Small intestine (tissue), 7 donors: ENCODE data around the gene CD63. TPM values are rescaled to one million over a fixed set of nuclear protein-coding genes. Genes with fewer than 3 reads are reported as not detected.

Experiments
- DNase-seq, 2 donors: peaks; one replicate each; pipeline versions ENCODE4 v3.0.0 to v3.0.0-alpha.2; 2013
- FAIRE-seq: peaks from 2 replicates; lab custom pipeline; 2012; peaks lifted over from hg19 to GRCh38; lab: Jason Lieb, UNC
- H3K27ac ChIP-seq, 3 donors: one replicate each; pipeline ENCODE4 v1.5.1; 2013; ENCODE audit warnings: low read length in 2 of 3, mild to moderate bottlenecking in 2 of 3, control low read depth in 1 of 3, inconsistent platforms in 1 of 3, low read depth in 1 of 3, moderate library complexity in 1 of 3
- H3K27me3 ChIP-seq, 3 donors: one replicate each; pipeline ENCODE4 v1.6.1; 2013; ENCODE audit warnings: low read length in 3 of 3, inconsistent platforms in 1 of 3; ENCODE audit not compliant: control insufficient read depth in 3 of 3, insufficient read depth in 3 of 3
- H3K36me3 ChIP-seq, 3 donors: one replicate each; pipeline ENCODE4 v1.6.1; 2013; ENCODE audit warnings: low read length in 3 of 3, inconsistent platforms in 1 of 3, low read depth in 1 of 3, mild to moderate bottlenecking in 1 of 3, moderate library complexity in 1 of 3; ENCODE audit not compliant: control insufficient read depth in 3 of 3, insufficient read depth in 2 of 3
- H3K4me1 ChIP-seq, 3 donors: one replicate each; pipeline ENCODE4 v1.6.1; 2013; ENCODE audit warnings: low read length in 2 of 3, inconsistent platforms in 1 of 3, low read depth in 1 of 3, mild to moderate bottlenecking in 1 of 3, moderate library complexity in 1 of 3; ENCODE audit not compliant: control insufficient read depth in 3 of 3, insufficient read depth in 2 of 3
- H3K4me3 ChIP-seq, 3 donors: one replicate each; pipeline ENCODE4 v1.5.1; 2013; ENCODE audit warnings: low read length in 3 of 3, control low read depth in 1 of 3, inconsistent platforms in 1 of 3, low read depth in 1 of 3, mild to moderate bottlenecking in 1 of 3, moderate library complexity in 1 of 3
- H3K9me3 ChIP-seq, 2 donors: one replicate each; pipeline ENCODE4 v1.6.1; 2013; ENCODE audit warnings: low read depth in 1 of 2, low read length in 1 of 2; ENCODE audit not compliant: control insufficient read depth in 2 of 2, insufficient read depth in 1 of 2
- WGBS, 3 donors: extraction: QIAGEN DNeasy Blood & Tissue Kit; methylation state at CpG; one replicate each; pipeline ENCODE4 v1.1.7; 2013; 5-methylcytosine and 5-hydroxymethylcytosine counted together
- polyA plus RNA-seq, 4 donors: library from polyadenylated mRNA; stranded (reverse) in 3 of 4; unstranded in 1 of 4; fragments of 200-250 nt in 3 of 4; fragments of 120-200 nt in 1 of 4; gene quantifications; one replicate each; pipeline versions ENCODE4 v1.2.1 to v1.2.3, GENCODE V29; 2013
- donor health status: healthy with polysubstance abuse.
- donor health status: control.
- donor health status: control.
- donor health status: Bipolar disorder and iron deficiency.
- donor health status: healthy.

CD63 gene
- polyA plus RNA-seq, 4 donors, result 561 to 1,127 (median 702) TPM

- Histone ChIP-seq H3K9me3 (no peaks in the 10 kb centered on the region), H3K4me3 (peak overlapping the region in 2 of 3 donors; percentile 50 to 57), H3K27ac (peak overlapping the region in 2 of 3 donors; percentile 73 to 77), H3K36me3 (peaks cover 0 to 25% (median 0%) of the 10 kb centered on the region in 3 donors), H3K27me3 (peaks cover 0 to 3% (median 0%) of the 10 kb centered on the region in 3 donors), H3K4me1 (peaks cover 0 to 15% (median 0%) of the 10 kb centered on the region in 3 donors)
- peak; percentile 95 to 96 for DNase-seq
- 3 to 15% (median 4%) methylated on average over 17 of the region's 17 CpGs for WGBS, 3 donors
- FAIRE-seq, result no peak
Observed at GRCh38 chr12:55681142-55682077, 47.4 kb downstream of the CD63 start.

- WGBS, 3 donors, result 90 to 95% (median 91%) methylated on average over 5 of the region's 5 CpGs
- H3K36me3 ChIP-seq, result peaks cover 0 to 13% (median 0%) of the 10 kb centered on the region in 3 donors
- no peak for DNase-seq
- FAIRE-seq, result no peak
- no peak overlapping the region for H3K27ac ChIP-seq
- peaks cover 0 to 15% (median 0%) of the 10 kb centered on the region in 3 donors for H3K4me1 ChIP-seq
- H3K27me3 ChIP-seq, result peaks cover 0 to 3% (median 0%) of the 10 kb centered on the region in 3 donors
- no peak overlapping the region for H3K4me3 ChIP-seq
- H3K9me3 ChIP-seq, result no peaks in the 10 kb centered on the region
Observed at GRCh38 chr12:55679691-55680090, 49.1 kb downstream of the CD63 start.

GRCh38 chr12:55676707-55677106, 52.1 kb downstream of the CD63 start:
- Histone ChIP-seq H3K9me3 (no peaks in the 10 kb centered on the region), H3K4me3 (no peak overlapping the region), H3K36me3 (no peaks in the 10 kb centered on the region), H3K27ac (no peak overlapping the region), H3K27me3 (peaks cover 0 to 1% (median 0%) of the 10 kb centered on the region in 3 donors), H3K4me1 (peaks cover 0 to 6% (median 0%) of the 10 kb centered on the region in 3 donors)
- DNase-seq, result peak in 1 of 2 donors; percentile 18
- FAIRE-seq, result no peak
- WGBS, 3 donors, result 72 to 84% (median 84%) methylated on average over 6 of the region's 6 CpGs

GRCh38 chr12:55675666-55676065, 53.1 kb downstream of the CD63 start:
- no peak for FAIRE-seq
- peak in 1 of 2 donors; percentile 76 for DNase-seq

More at GRCh38 chr12:55675666-55676065, 53.1 kb downstream of the CD63 start:
- no peaks in the 10 kb centered on the region for H3K36me3 ChIP-seq
- H3K4me1 ChIP-seq, result peaks cover 0 to 5% (median 3%) of the 10 kb centered on the region in 3 donors
- 32 to 68% (median 56%) methylated on average over 8 of the region's 8 CpGs for WGBS, 3 donors
- H3K27me3 ChIP-seq, result no peaks in the 10 kb centered on the region
- H3K9me3 ChIP-seq, result no peaks in the 10 kb centered on the region
- no peak overlapping the region for H3K27ac ChIP-seq
- no peak overlapping the region for H3K4me3 ChIP-seq

Other genes starting within 250 kb of the CD63 start
- gene OR6C68, start 236.6 kb downstream of the CD63 start, polyA plus RNA-seq, result not detected
- gene OR6C4, start 179.4 kb downstream of the CD63 start, polyA plus RNA-seq, result not detected
- gene OR2AP1, start 156.5 kb downstream of the CD63 start, polyA plus RNA-seq, result not detected
- not detected for gene OR10P1, start 92.1 kb downstream of the CD63 start, polyA plus RNA-seq
- 10 to 100 TPM in 3 of 4 donors, 1 to 10 TPM in 1; 6.3 to 81.6 (median 29.6) TPM for gene ITGA7, start 21.1 kb downstream of the CD63 start, polyA plus RNA-seq
- gene BLOC1S1, start 13.0 kb downstream of the CD63 start, polyA plus RNA-seq, result 100 to 1,000 TPM; 177 to 688 (median 434) TPM
- 10 to 100 TPM; 19.2 to 79.8 (median 56.5) TPM for gene RDH5, start 8.6 kb downstream of the CD63 start, polyA plus RNA-seq
- gene GDF11, start 14.1 kb upstream of the CD63 start, polyA plus RNA-seq, result 1 to 10 TPM in 3 of 4 donors, under 1 TPM in 1; 0.22 to 4.2 (median 2.5) TPM
- gene SARNP, start 88.7 kb upstream of the CD63 start, polyA plus RNA-seq, result 10 to 100 TPM; 62.8 to 89.8 (median 75.3) TPM
- gene ORMDL2, start 89.0 kb upstream of the CD63 start, polyA plus RNA-seq, result 10 to 100 TPM; 27.1 to 50.4 (median 33.3) TPM
- gene DNAJC14, start 100.6 kb upstream of the CD63 start, polyA plus RNA-seq, result 10 to 100 TPM; 12.7 to 31.5 (median 19.2) TPM
- 1 to 10 TPM in 2 of 4 donors, under 1 TPM in 1, not detected in 1; 0.54 to 4.1 (median 1.3) TPM for gene MMP19, start 113.9 kb upstream of the CD63 start, polyA plus RNA-seq
- 10 to 100 TPM; 35.5 to 85.7 (median 61.4) TPM for gene PYM1, start 198.9 kb upstream of the CD63 start, polyA plus RNA-seq
- 100 to 1,000 TPM in 2 of 4 donors, 10 to 100 TPM in 2; 14.4 to 386 (median 180) TPM for gene DGKA, start 202.2 kb upstream of the CD63 start, polyA plus RNA-seq
- 1 to 10 TPM; 1.8 to 6.3 (median 2.7) TPM for gene PMEL, start 237.0 kb upstream of the CD63 start, polyA plus RNA-seq
- 10 to 100 TPM in 2 of 4 donors, 1 to 10 TPM in 2; 7.6 to 69.3 (median 15.3) TPM for gene CDK2, start 237.8 kb upstream of the CD63 start, polyA plus RNA-seq
- 100 to 1,000 TPM in 1 of 4 donors, 10 to 100 TPM in 3; 45.8 to 119 (median 48.5) TPM for gene RAB5B, start 245.1 kb upstream of the CD63 start, polyA plus RNA-seq